Mesenchymal stem cell (in vitro differentiated cells and primary cell): Measurements from ENCODE around the gene KCNA4.

ENCODE experiments used
- DNase-seq: peaks from one replicate; pipeline ENCODE4 v3.0.0-alpha.2; 2013
- H2AFZ ChIP-seq: one replicate; pipeline ENCODE4 v1.6.1; 2013; ENCODE audit warnings: low read depth, mild to moderate bottlenecking, control low read depth, inconsistent platforms, low read length, moderate library complexity
- H2AK5ac ChIP-seq: 2 replicates; pipeline ENCODE4 v1.6.1; 2013; ENCODE audit warnings: low read length, moderate library complexity, mild to moderate bottlenecking, inconsistent platforms; ENCODE audit not compliant: severe bottlenecking
- H2BK120ac ChIP-seq: one replicate; pipeline ENCODE4 v1.6.1; 2013; ENCODE audit warnings: low read depth, mild to moderate bottlenecking, inconsistent platforms, low read length, moderate library complexity
- H2BK12ac ChIP-seq, 2 experiments: one replicate each; pipeline ENCODE4 v1.6.1; 2013; ENCODE audit warnings: inconsistent platforms in 2 of 2, low read length in 2 of 2, mild to moderate bottlenecking in 2 of 2, moderate library complexity in 2 of 2, control low read depth in 1 of 2
- H2BK15ac ChIP-seq: one replicate; pipeline ENCODE4 v1.6.1; 2013; ENCODE audit warnings: mild to moderate bottlenecking, low read depth, inconsistent platforms; ENCODE audit not compliant: poor library complexity, severe bottlenecking
- H2BK5ac ChIP-seq: 2 replicates; pipeline ENCODE4 v1.6.1; 2013; ENCODE audit warnings: low read depth, mild to moderate bottlenecking, low read length, control low read depth, inconsistent platforms; ENCODE audit not compliant: poor library complexity, severe bottlenecking
- H3K14ac ChIP-seq, 2 experiments: one replicate each; pipeline ENCODE4 v1.6.1; 2013; ENCODE audit warnings: inconsistent platforms in 2 of 2, low read length in 2 of 2, control low read depth in 1 of 2, mild to moderate bottlenecking in 1 of 2, moderate library complexity in 1 of 2
- H3K18ac ChIP-seq, 2 experiments: one replicate each; pipeline ENCODE4 v1.6.1; 2013; ENCODE audit warnings: inconsistent platforms in 2 of 2, low read length in 2 of 2, control low read depth in 1 of 2, low read depth in 1 of 2, mild to moderate bottlenecking in 1 of 2
- H3K23ac ChIP-seq, 2 experiments: one replicate each; pipeline ENCODE4 v1.6.1; 2013; ENCODE audit warnings: inconsistent platforms in 2 of 2, low read length in 2 of 2, mild to moderate bottlenecking in 2 of 2, moderate library complexity in 2 of 2, control low read depth in 1 of 2
- H3K27ac ChIP-seq: 2 replicates; pipeline ENCODE4 v1.5.1; 2013; ENCODE audit warnings: mild to moderate bottlenecking, moderate library complexity, low read length, control low read depth, inconsistent platforms; ENCODE audit not compliant: poor library complexity, severe bottlenecking
- H3K27me3 ChIP-seq, 2 experiments: 2 replicates each; pipeline versions ENCODE4 v1.6.1 to v1.7.0; 2013; ENCODE audit warnings: low read length in 2 of 2, mild to moderate bottlenecking in 2 of 2, moderate library complexity in 2 of 2, control low read depth in 1 of 2, inconsistent platforms in 1 of 2; ENCODE audit not compliant: control insufficient read depth in 1 of 2, insufficient read depth in 1 of 2
- H3K36me3 ChIP-seq, 2 experiments: 2 replicates each; pipeline versions ENCODE4 v1.6.1 to v1.7.0; 2013; ENCODE audit warnings: low read length in 2 of 2, control low read depth in 1 of 2, inconsistent platforms in 1 of 2, low read depth in 1 of 2, mild to moderate bottlenecking in 1 of 2; ENCODE audit not compliant: insufficient read depth in 2 of 2, control insufficient read depth in 1 of 2
- H3K4ac ChIP-seq, 2 experiments: one replicate each; pipeline ENCODE4 v1.6.1; 2013; ENCODE audit warnings: inconsistent platforms in 2 of 2, low read length in 2 of 2, mild to moderate bottlenecking in 2 of 2, moderate library complexity in 2 of 2, control low read depth in 1 of 2, low read depth in 1 of 2
- H3K4me1 ChIP-seq: 2 replicates; pipeline ENCODE4 v1.6.1; 2013; ENCODE audit warnings: low read depth, low read length, control low read depth; ENCODE audit not compliant: control insufficient read depth, insufficient read depth
- H3K4me2 ChIP-seq: 2 replicates; pipeline ENCODE4 v1.6.1; 2013; ENCODE audit warnings: low read length, mild to moderate bottlenecking, inconsistent platforms; ENCODE audit not compliant: poor library complexity, severe bottlenecking
- H3K4me3 ChIP-seq, 2 experiments: 2 replicates each; pipeline versions ENCODE4 v1.5.1 to v1.7.0; 2013; ENCODE audit warnings: low read length in 2 of 2, mild to moderate bottlenecking in 2 of 2, control low read depth in 1 of 2, low read depth in 1 of 2; ENCODE audit not compliant: insufficient read depth in 1 of 2
- H3K79me1 ChIP-seq: replicated peaks from 2 replicates; pipeline ENCODE4 v1.6.1; 2013; ENCODE audit warnings: mild to moderate bottlenecking, control low read depth, low read length, inconsistent platforms; ENCODE audit not compliant: poor library complexity, severe bottlenecking
- H3K9ac ChIP-seq: 2 replicates; pipeline ENCODE4 v1.7.0; 2013; ENCODE audit warnings: mild to moderate bottlenecking, low read length, moderate library complexity
- H3K9me3 ChIP-seq: 2 replicates; pipeline ENCODE4 v1.7.0; 2013; ENCODE audit warnings: mild to moderate bottlenecking, low read length; ENCODE audit not compliant: control insufficient read depth
- H4K8ac ChIP-seq: one replicate; pipeline ENCODE4 v1.6.1; 2013; ENCODE audit warnings: inconsistent platforms, mild to moderate bottlenecking, low read length, moderate library complexity
- H4K91ac ChIP-seq: one replicate; pipeline ENCODE4 v1.6.1; 2013; ENCODE audit warnings: mild to moderate bottlenecking, low read length, inconsistent platforms
- WGBS: methylation state at CpG from one replicate; pipeline ENCODE4 v1.1.7; 2013; ENCODE audit warnings: mixed read lengths; 5-methylcytosine and 5-hydroxymethylcytosine counted together

The KCNA4 gene

DNA sequence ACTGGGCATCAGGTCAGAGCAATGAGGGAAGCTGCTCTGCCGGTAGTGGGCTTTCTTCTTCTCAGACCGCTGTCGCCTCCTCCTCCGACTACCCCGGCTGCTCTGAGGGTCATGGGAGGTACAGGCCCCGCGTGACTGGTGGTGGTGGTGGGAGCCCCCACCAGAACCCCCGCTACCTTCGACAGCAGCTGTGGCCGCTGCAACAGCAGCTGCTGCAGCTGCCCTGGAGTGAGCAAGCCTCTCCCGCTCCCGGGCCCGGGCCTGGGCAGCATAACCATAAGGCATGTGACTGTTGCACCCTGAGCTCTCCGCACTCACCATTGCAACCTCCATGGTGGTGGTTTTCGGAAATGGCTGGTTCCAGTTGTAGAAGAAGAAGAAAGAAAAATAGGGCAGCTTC, 4.5 kb downstream of the KCNA4 start:
- no peak overlapping the region for H3K18ac ChIP-seq
- H2AFZ ChIP-seq: no peak overlapping the region
- H3K9ac ChIP-seq: no peak overlapping the region
- H2BK120ac ChIP-seq: no peak overlapping the region
- peaks cover 2% of the 10 kb centered on the region for H3K9me3 ChIP-seq
- no peak overlapping the region for H3K14ac ChIP-seq
- no peak overlapping the region for H3K4ac ChIP-seq
- no peak overlapping the region for H4K91ac ChIP-seq
- peaks cover 10% of the 10 kb centered on the region for H3K4me1 ChIP-seq
- H3K27ac ChIP-seq: no peak overlapping the region
- no peak overlapping the region for H3K4me2 ChIP-seq
- H2BK15ac ChIP-seq: no peak overlapping the region
- DNase-seq: no peak
- no peak overlapping the region for H2BK5ac ChIP-seq
- no peak overlapping the region for H4K8ac ChIP-seq
- H3K4me3 ChIP-seq: no peak overlapping the region
- 78% methylated on average over 15 of the region's 15 CpGs for WGBS
- H2BK12ac ChIP-seq: no peak overlapping the region
- peaks cover 28 to 29% of the 10 kb centered on the region in 2 experiments for H3K27me3 ChIP-seq
- no peak overlapping the region for H2AK5ac ChIP-seq
- no peaks in the 10 kb centered on the region for H3K36me3 ChIP-seq
- no peaks in the 10 kb centered on the region for H3K79me1 ChIP-seq
- H3K23ac ChIP-seq: no peak overlapping the region

DNA sequence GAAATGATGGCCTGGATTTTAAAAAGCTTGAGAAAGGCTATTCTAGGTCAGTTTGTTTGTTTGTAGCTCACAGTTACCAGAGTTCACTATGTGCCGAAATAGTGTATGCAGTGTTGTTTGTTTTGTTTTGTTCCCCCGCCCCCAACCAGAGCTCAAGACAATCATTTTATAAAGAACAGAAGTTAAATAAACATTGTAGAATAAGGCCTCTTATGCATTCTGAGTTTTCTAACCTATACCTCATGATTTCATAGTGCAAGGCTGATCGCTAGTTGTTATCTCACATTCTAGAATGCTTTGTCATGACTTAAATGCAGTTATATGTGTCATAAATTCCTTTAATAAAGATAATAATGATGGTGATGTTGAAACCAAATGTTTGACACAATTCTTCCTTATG, 7.8 kb downstream of the KCNA4 start:
- no CpG with 5 or more reads among the region's 3 CpGs for WGBS
- H3K4me1 ChIP-seq: no peaks in the 10 kb centered on the region
- no peak overlapping the region for H3K4ac ChIP-seq
- H3K36me3 ChIP-seq: no peaks in the 10 kb centered on the region
- no peak overlapping the region for H4K91ac ChIP-seq
- no peak overlapping the region for H3K27ac ChIP-seq
- H3K23ac ChIP-seq: no peak overlapping the region
- H3K4me2 ChIP-seq: no peak overlapping the region
- H3K18ac ChIP-seq: no peak overlapping the region
- no peak overlapping the region for H2BK12ac ChIP-seq
- H2BK5ac ChIP-seq: no peak overlapping the region
- H3K9ac ChIP-seq: no peak overlapping the region
- H2AFZ ChIP-seq: no peak overlapping the region
- H2BK120ac ChIP-seq: no peak overlapping the region
- no peak overlapping the region for H3K14ac ChIP-seq
- H4K8ac ChIP-seq: no peak overlapping the region
- peaks cover under 1% of the 10 kb centered on the region for H3K9me3 ChIP-seq
- no peak overlapping the region for H2AK5ac ChIP-seq
- no peaks in the 10 kb centered on the region for H3K79me1 ChIP-seq
- no peaks in the 10 kb centered on the region for H3K27me3 ChIP-seq
- H2BK15ac ChIP-seq: no peak overlapping the region
- DNase-seq: no peak
- no peak overlapping the region for H3K4me3 ChIP-seq

DNA sequence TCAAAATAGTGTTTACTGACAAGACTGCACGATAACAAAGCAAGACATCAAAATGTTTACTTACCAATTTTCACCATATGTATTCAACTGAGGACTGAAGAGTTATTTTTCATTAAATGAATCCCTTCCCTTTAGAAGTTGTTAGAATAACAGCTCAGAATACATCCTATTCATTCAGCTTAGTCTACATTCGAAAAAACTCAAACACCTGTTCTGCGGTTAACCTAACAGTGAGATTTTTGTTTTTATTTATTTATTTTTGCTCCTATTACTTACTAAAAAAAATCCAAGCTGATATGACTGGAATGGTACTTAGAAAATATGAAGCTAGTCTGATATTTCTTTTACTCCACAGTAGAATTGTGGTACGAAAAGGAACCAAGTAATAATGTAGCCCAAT, 10.0 kb downstream of the KCNA4 start:
- Histone ChIP-seq H4K91ac (no peak overlapping the region), H3K4ac (no peak overlapping the region), H4K8ac (no peak overlapping the region), H2BK15ac (no peak overlapping the region), H2BK12ac (no peak overlapping the region), H2AK5ac (no peak overlapping the region), H3K4me1 (no peaks in the 10 kb centered on the region), H3K36me3 (no peaks in the 10 kb centered on the region), H3K4me2 (no peak overlapping the region), H3K27ac (no peak overlapping the region), H2AFZ (no peak overlapping the region), H3K9ac (no peak overlapping the region), H3K79me1 (no peaks in the 10 kb centered on the region), H3K14ac (no peak overlapping the region), H3K27me3 (no peaks in the 10 kb centered on the region), H3K23ac (no peak overlapping the region), H3K18ac (no peak overlapping the region), H3K9me3 (no peaks in the 10 kb centered on the region), H2BK5ac (no peak overlapping the region), H2BK120ac (no peak overlapping the region), H3K4me3 (no peak overlapping the region)
- 83% methylated on average over 3 of the region's 4 CpGs for WGBS
- no peak for DNase-seq

DNA sequence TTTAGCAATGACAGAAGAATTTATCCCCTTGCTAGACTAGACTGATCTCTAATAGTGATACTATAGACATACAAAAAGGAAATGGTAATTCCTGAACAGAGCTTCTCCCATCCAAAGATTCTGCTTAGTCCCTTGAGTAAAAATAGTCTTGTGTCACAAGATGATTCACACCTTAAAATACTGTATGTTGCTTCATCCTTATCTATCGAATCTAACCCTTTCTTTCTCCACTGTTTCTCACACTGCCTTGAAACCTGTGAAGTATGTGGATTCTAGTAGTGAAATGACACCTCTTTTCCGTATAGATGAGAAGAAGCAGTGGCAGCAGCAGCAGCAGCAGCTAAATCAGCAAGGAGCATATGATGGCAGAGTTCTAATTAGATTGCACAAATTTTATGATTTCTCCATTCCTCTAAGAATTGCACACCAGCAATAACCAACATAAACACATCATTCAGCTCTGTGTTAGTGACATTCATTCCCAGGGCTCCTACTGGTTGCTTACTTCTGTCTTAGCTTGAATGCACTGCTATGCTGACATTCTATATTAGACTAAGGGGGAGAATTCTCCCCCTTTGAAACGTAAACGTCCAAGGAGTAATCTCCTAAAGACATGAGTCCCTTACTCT, 14.6 kb downstream of the KCNA4 start:
- Histone ChIP-seq H2BK120ac (no peak overlapping the region), H3K14ac (no peak overlapping the region), H3K4me2 (no peak overlapping the region), H3K79me1 (no peaks in the 10 kb centered on the region), H3K27ac (no peak overlapping the region), H4K8ac (no peak overlapping the region), H2BK5ac (no peak overlapping the region), H2BK15ac (no peak overlapping the region), H3K9me3 (no peaks in the 10 kb centered on the region), H3K23ac (no peak overlapping the region), H3K27me3 (no peaks in the 10 kb centered on the region), H4K91ac (no peak overlapping the region), H3K9ac (no peak overlapping the region), H2AFZ (no peak overlapping the region), H3K4me3 (no peak overlapping the region), H3K18ac (no peak overlapping the region), H2BK12ac (no peak overlapping the region), H3K4me1 (no peaks in the 10 kb centered on the region), H3K36me3 (no peaks in the 10 kb centered on the region), H3K4ac (no peak overlapping the region), H2AK5ac (no peak overlapping the region)
- WGBS: 13% methylated on average over 1 of the region's 4 CpGs
- DNase-seq: no peak
